Neural crest cell (in vitro differentiated cells): ENCODE measurements around the gene SLC25A53. TPM values are rescaled to one million over a fixed set of nuclear protein-coding genes. Genes with fewer than 3 reads are reported as not detected.
"Not testable (repeated sequence)": the region's sequence is repeated elsewhere in the genome, so short reads cannot be mapped to it uniquely, and the experiment has no call there.

Experiments used
- DNase-seq: peaks from one replicate; pipeline ENCODE4 v3.0.0; 2021; ENCODE audit warnings: low read depth, mixed read lengths, low spot score
- H3K27ac Mint-ChIP-seq: one replicate; pipeline ENCODE4 v1.8.0; 2021; ENCODE audit warnings: mild to moderate bottlenecking, mixed read lengths; ENCODE audit not compliant: unreplicated experiment
- H3K27me3 Mint-ChIP-seq: 2 replicates; pipeline ENCODE4 v1.8.0; 2021; ENCODE audit warnings: low read depth, mild to moderate bottlenecking, mixed read lengths
- H3K36me3 Mint-ChIP-seq: 2 replicates; pipeline ENCODE4 v1.8.0; 2021; ENCODE audit warnings: low read depth, mild to moderate bottlenecking, mixed read lengths
- H3K4me1 Mint-ChIP-seq: 2 replicates; pipeline ENCODE4 v1.8.0; 2021; ENCODE audit warnings: mixed read lengths
- H3K4me3 Mint-ChIP-seq: one replicate; pipeline ENCODE4 v1.8.0; 2021; ENCODE audit warnings: mild to moderate bottlenecking, mixed read lengths
- H3K9me3 Mint-ChIP-seq: 2 replicates; pipeline ENCODE4 v1.8.0; 2021; ENCODE audit warnings: mixed read lengths
- total RNA-seq: library from RNA; stranded (reverse); gene quantifications from 2 replicates; pipeline ENCODE4 v1.2.1, GENCODE V29; 2021
- TF ChIP-seq, protein P1 (sequence below): fragments of 200-600 bp; sonication (generic); conservative IDR thresholded peaks from 2 replicates; pipeline ENCODE4 v1.5.0; 2021; ENCODE audit warnings: antibody characterized with exemption, mild to moderate bottlenecking

SLC25A53 gene
- total RNA-seq, 1 donor from 2014 or later, result 6.8 TPM

DNA sequence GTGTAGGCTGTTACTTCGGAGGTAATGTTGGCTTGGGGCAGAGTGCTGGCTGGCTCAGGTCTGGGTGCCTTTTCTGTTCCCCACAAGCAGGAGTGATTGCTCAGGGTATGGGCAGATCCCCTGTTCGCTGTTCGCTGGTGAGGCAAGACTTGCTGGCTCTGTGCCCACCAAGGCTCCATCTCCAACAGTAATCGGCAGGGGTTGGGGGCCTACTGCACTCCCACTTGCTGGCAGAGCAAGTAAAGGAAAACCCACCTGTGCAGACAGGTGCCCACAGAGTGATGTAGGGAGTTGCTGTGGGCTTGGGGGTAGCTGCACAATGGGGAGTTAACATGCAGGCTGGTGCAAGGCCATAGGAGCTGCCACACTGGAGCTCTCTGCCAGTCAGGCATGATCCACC, 72.7 kb downstream of the SLC25A53 start:
- TF ChIP-seq, protein P1, sequence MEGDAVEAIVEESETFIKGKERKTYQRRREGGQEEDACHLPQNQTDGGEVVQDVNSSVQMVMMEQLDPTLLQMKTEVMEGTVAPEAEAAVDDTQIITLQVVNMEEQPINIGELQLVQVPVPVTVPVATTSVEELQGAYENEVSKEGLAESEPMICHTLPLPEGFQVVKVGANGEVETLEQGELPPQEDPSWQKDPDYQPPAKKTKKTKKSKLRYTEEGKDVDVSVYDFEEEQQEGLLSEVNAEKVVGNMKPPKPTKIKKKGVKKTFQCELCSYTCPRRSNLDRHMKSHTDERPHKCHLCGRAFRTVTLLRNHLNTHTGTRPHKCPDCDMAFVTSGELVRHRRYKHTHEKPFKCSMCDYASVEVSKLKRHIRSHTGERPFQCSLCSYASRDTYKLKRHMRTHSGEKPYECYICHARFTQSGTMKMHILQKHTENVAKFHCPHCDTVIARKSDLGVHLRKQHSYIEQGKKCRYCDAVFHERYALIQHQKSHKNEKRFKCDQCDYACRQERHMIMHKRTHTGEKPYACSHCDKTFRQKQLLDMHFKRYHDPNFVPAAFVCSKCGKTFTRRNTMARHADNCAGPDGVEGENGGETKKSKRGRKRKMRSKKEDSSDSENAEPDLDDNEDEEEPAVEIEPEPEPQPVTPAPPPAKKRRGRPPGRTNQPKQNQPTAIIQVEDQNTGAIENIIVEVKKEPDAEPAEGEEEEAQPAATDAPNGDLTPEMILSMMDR, result no peak
- Mint-ChIP-seq H3K4me1 (no peaks in the 10 kb centered on the region), H3K4me3 (no peak overlapping the region), H3K27ac (no peak overlapping the region), H3K27me3 (peaks cover 11% of the 10 kb centered on the region), H3K36me3 (no peaks in the 10 kb centered on the region), H3K9me3 (no peaks in the 10 kb centered on the region)
- DNase-seq, result no peak

DNA sequence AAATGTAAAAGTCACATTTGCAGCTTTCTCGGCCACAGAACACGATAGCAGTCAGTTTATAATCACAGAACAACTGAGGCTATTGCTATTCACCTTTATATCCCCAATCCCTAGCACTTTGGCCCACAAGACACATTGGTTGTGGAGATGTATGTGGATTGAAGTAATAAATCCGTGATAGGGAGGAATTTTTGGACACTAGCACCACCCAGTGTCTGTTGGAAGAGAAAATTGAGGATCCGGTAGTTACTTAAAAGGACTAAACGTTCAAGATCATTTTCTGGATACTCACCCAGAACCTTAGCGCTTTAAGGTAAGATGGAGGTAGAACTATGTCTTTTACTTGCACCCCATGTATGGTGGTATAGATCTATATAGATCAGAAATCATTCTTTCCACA, 79.0 kb downstream of the SLC25A53 start:
- not testable (repeated sequence) for DNase-seq, H3K27me3 Mint-ChIP-seq, H3K36me3 Mint-ChIP-seq, H3K4me1 Mint-ChIP-seq, H3K4me3 Mint-ChIP-seq, H3K9me3 Mint-ChIP-seq, H3K27ac Mint-ChIP-seq

DNA sequence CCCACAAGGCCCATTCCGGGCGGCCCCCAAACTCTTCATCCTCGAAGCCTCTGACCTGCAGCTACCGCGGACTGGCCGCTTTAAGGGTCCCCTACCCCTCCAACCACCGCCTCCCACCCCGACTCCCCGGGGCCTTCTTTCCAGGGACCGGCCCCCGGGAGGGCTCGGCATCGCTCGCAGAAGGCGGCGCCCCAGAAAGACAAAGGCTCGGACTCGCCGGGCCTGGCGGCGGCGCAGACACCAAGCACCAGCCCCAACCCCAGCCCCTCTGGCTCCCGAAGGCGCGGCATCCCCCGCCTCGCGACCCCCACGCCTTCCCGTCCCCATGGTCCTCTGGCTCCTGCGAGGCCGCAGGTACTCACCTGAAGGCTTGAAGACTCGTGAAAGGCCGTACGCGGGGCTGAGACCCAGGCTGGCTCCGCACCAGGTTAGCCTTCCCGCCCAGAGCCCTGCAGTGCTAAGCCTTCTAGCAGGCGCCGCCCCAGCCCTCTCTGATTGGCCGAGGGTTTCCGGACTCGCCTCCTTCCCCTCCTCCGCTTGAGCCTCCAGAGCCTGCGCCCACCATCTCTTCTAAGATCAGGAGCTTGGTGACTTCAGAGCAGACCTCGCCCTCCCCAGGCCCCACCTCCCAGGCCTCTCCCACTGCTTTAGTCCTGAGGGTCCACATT, 80.9 kb downstream of the SLC25A53 start, which contains the start of gene TMSB15C:
TMSB15C (minus strand) TSS at position 459 of the 668 bp plus-strand sequence.
- not testable (repeated sequence) for H3K4me1 Mint-ChIP-seq, H3K9me3 Mint-ChIP-seq, H3K27me3 Mint-ChIP-seq, DNase-seq, H3K36me3 Mint-ChIP-seq, H3K27ac Mint-ChIP-seq, H3K4me3 Mint-ChIP-seq

DNA sequence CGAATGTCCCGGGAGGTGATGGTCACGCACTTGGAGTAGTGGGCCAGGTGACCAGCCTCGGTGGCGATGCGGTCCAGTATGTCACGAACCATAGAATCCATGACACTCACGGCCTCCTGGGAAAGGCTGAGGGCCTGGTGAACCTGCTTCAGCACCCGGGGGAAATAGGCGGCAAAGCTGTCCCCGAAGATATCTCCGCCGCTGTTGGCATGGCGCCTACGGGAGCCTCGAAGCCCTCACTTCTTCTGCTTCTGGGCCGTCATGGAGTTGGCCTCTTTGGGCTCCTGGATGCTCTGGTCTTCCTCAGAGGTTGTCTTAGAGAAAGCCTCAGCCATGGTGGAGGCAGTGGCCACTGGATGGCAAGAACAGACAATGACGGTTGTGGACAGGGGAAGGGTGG, 94.2 kb downstream of the SLC25A53 start:
- not testable (repeated sequence) for H3K36me3 Mint-ChIP-seq, H3K27me3 Mint-ChIP-seq, H3K4me1 Mint-ChIP-seq, H3K27ac Mint-ChIP-seq, H3K4me3 Mint-ChIP-seq, DNase-seq, H3K9me3 Mint-ChIP-seq

DNA sequence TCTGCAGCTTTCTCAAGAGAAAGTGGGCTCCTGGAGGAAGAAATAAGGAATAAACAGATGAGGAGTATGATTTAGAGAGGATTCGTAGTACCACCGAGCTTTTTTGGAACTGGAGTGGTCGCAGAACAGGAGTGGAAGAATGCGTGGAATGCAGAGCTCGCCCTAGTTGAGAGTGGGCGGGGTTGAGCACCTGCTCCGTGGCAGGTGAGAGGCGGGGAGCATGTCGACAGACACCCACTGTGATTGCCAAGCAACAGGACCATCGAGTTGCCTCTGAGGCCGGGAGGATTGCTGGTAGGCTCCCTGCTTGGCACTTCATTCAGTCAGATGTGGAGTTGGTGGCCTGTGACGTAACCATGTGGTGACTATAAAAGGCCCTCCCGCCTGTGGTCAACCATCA, 101.9 kb downstream of the SLC25A53 start:
- not testable (repeated sequence) for H3K27ac Mint-ChIP-seq, H3K4me3 Mint-ChIP-seq, H3K9me3 Mint-ChIP-seq, H3K36me3 Mint-ChIP-seq, DNase-seq, H3K4me1 Mint-ChIP-seq, H3K27me3 Mint-ChIP-seq

Other genes with a start within 250 kb of the SLC25A53 start
- gene TMSB15B, start 194.4 kb downstream of the SLC25A53 start, total RNA-seq, result 36.8 and 40.7 TPM in 2 replicates
- gene H2BW1, start 143.3 kb downstream of the SLC25A53 start, total RNA-seq, result not detected in 2 replicates
- 0.20 and 0.51 TPM in 2 replicates for gene H2BW2, start 117.1 kb downstream of the SLC25A53 start, total RNA-seq
- 18.7 and 23.2 TPM in 2 replicates for gene TMSB15C, start 80.8 kb downstream of the SLC25A53 start, total RNA-seq
- gene ZCCHC18, start 44.5 kb downstream of the SLC25A53 start, total RNA-seq, result 8.7 and 9.3 TPM in 2 replicates
- gene FAM199X, start 9.4 kb upstream of the SLC25A53 start, total RNA-seq, result 17.4 and 18.2 TPM in 2 replicates
- gene ESX1, start 97.9 kb upstream of the SLC25A53 start, total RNA-seq, result not detected in 2 replicates